ENCODE results near the gene SCN3A.

Gene SCN3A

DNA sequence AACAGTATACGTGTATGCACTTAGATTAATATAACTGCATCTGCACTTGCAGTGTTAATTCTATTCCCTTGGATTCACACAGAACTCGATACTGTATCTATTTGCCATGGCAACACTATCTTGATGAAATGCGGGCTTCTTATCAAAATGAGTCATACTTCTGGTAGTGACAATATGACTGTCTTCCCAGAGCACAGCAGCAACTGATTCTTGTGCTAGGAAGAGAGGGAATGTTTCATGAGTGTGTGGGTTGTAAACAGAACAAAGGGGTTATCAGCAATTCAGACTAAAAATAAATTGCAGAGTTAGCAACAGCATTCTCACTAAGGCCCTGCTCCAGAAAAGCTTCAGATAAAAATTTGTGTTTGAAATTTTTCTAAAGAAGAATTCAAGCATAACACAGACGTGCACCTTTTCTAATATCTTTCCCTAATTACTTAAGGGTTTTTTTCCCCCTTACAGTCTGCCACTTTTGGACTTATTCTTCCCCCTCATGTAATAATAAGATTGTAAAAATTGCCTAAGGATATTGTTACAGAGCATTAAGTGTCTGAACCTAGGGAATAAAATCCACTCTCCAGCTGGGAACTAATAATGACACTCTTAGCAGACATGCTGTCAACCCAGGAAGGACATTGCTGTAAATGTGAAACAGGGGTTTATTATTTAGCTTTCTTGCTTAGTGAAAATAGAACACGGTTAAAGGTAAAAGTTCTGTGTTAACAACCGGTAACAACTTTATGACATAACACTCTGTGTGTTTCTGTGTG is 148.6 kb downstream of the SCN3A start:
- no peaks in the 10 kb centered on the region for H3K36me3 Mint-ChIP-seq (ENCODE audit: insufficient read depth)
- no peaks in the 10 kb centered on the region for H3K27me3 Mint-ChIP-seq
- no peak overlapping the region for H3K4me3 Mint-ChIP-seq
- no peak for ATAC-seq (replicated peaks)
- H3K9me3 Mint-ChIP-seq, result no peaks in the 10 kb centered on the region
- H3K4me1 Mint-ChIP-seq (ENCODE audit: low read depth in 2 of 2), result no peaks in the 10 kb centered on the region
- DNase-seq, result no peak
- no peak overlapping the region for H3K27ac Mint-ChIP-seq

DNA sequence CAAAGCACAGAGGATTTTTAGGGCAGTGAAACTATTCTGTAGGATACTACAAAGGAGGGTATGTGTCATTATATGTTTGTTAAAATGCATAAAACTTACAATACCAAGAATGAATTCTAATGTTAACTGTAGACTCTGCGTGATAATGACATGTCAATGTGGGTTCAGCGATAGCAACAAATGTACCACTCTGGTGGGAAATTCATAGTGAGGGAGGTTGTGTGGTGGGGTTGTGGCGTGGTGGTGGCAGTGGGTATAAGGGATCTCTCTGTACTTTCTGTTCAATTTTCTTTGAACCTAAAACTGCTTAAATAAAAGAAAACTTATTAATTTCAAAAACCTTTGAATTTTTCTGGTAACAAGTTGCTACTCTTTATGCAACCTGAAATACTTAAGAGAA is 149.2 kb downstream of the SCN3A start:
- no peak overlapping the region for H3K27ac Mint-ChIP-seq
- no peaks in the 10 kb centered on the region for H3K4me1 Mint-ChIP-seq (ENCODE audit: low read depth in 2 of 2)
- H3K27me3 Mint-ChIP-seq, result no peaks in the 10 kb centered on the region
- H3K4me3 Mint-ChIP-seq, result no peak overlapping the region
- H3K36me3 Mint-ChIP-seq (ENCODE audit: insufficient read depth), result no peaks in the 10 kb centered on the region
- no peaks in the 10 kb centered on the region for H3K9me3 Mint-ChIP-seq
- no peak for DNase-seq
- no peak for ATAC-seq (replicated peaks)

DNA sequence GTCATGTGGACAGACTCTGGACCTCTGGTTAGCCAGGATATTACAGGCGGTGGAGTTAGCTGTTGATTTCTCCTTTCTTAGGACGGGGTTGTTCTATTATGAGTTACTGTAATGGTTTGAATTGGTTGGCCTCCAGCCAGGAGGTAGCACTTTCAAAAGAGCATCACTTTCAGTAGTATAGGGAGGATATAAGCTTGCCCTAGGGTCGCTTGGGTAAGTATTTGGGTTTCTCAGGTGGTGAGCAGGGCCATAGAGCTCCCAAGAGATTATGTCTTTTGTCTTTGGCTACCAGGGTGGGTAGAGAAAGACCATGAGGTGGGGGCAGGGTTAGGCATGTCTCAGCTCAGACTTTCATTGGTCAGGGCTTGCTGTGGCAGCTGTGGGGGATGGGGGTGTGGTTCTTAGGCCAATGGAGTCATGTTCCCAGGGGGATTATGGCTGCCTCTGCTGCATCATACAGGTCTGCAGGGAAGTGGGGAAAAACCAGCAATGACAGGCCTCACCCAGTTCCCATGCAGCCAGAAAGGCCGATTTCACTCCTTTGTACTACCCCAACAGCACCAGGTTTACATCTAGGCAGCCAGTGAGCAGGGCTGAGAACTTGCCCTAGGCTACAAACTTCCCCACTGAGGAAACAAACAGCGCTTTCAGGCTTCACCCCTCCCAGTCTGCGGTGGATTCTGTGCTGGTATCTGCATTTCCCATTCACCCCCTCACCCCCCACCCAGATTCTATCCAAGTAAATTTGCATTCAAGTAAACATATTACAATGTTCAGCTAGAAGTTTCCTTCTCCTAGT is 159.1 kb downstream of the SCN3A start:
- peaks cover 2% of the 10 kb centered on the region for H3K36me3 Mint-ChIP-seq (ENCODE audit: insufficient read depth)
- no peak overlapping the region for H3K4me3 Mint-ChIP-seq
- H3K27me3 Mint-ChIP-seq, result no peaks in the 10 kb centered on the region
- DNase-seq, result no peak
- H3K4me1 Mint-ChIP-seq (ENCODE audit: low read depth in 2 of 2), result no peaks in the 10 kb centered on the region
- no peak for ATAC-seq (replicated peaks)
- no peak overlapping the region for H3K27ac Mint-ChIP-seq
- peaks cover 10 to 18% of the 10 kb centered on the region in 2 donors for H3K9me3 Mint-ChIP-seq

Measured in effector memory CD8-positive, alpha-beta T cell (primary cell).